RKO (cell line): Measurements from ENCODE around the gene BTRC.

Source experiments
- DNase-seq: peaks from one replicate; pipeline ENCODE4 v3.0.0-alpha.2; 2016; ENCODE audit warnings: low spot score

The BTRC gene

DNA sequence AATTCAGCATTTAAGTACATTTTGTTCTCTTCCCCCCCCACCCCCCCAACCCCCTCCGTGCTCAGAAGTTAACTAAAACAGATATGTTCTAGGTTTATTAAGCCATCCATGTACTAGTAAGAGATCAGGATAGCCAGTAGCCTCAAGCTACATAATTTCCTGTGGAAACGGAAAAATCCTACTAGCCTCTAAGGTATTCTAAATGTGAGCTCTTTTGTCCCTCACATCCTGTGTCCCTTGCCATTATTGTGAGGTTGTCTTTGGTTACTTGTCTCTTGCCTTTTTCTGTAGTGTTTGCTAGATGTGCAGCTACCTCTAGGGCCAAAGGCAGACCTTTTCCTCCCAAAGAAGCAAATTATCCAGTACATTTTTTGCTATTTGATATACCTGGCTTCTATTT, 92.1 kb downstream of the BTRC start:
- no peak for DNase-seq

DNA sequence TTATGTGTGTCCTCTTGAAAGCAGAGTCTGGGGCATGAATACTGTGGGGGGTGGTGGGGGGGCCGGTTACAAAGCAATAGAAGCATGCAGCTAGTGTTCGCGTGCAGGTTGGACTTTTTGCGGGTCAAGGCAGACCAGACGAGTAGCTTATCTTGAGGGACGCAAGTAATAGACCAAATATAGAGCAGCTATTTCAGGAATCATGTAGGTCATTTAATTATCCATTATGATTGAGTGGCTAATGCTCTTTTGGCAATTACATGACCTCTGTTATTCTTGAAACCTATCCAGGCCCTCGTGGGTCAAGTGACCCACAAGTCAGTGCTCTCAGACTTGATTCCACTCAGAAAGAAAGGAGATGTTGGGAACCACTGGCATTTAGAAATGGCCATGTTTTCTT, 93.0 kb downstream of the BTRC start:
- DNase-seq: no peak

DNA sequence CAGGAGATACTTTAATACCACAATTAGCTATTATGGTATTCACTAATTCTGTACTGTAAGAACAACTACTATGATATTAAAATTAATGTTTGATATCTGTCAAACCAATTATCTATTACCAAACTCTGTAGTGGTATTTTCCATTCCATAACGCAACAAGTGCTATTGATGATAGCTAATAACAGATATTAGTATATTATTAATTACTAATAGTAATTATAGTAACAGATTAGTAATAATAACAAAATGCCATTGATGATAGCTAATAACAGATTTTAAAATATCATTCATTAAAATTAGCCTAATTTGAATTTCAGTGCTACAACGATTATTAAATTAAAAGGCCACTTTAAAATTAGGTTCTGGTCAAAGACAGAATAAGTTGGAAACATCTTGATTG, 93.5 kb downstream of the BTRC start:
- no peak for DNase-seq

DNA sequence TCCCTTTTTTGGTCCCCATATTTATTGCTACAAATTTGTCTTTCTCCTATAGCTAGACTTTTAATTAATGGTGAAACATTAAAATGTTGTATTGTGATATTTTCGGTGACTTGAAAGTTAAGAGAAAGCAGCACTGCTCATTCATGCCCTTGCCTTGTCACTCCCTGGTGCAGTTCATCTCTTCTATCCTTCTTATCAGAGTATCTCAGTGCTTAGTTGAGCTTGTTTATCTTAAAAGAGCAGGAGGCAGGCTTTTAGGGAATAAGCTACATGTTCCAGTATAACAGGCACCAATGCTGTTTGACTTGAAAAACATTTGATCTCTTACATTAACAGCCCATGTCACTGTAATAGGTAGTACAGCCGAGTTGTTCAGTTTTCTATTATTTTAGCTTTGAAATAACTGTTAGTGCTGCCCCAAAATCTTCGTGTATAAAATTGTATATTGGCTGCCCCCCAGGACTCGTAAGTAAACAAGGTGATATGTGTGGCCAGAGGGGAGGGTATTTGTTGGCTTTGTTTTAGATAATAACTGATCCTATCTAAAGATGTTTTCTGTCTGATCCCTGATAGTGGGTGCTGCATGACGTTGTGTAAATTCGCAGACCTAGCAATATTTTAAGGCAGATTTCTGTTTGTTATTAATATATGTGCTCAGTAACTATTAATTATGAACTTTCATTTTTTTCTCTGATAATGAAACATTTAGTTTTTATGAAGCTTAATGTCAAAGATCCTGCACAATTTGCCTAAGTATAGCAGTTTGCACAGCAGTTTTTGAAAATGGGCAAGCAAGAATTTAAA, 96.5 kb downstream of the BTRC start:
- no peak for DNase-seq

DNA sequence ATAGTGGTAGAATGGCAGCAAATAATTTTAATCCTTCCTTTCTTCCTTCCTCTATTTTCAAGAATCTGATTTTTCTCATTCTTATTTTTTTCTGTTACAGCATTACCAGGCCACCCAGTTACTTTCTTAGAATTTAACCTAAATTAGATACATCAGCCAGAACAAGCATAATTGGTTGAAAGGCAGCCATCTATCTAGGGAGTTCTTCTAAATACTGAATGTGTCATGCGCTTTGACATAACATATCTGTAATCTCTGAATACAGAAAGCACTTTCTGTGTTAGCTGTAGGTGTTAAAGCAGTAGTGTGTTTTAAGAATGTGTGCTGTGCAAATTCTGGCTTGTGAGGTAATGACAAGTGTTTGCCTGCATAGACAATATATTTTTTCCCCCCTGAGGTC, 97.3 kb downstream of the BTRC start:
- DNase-seq: no peak

DNA sequence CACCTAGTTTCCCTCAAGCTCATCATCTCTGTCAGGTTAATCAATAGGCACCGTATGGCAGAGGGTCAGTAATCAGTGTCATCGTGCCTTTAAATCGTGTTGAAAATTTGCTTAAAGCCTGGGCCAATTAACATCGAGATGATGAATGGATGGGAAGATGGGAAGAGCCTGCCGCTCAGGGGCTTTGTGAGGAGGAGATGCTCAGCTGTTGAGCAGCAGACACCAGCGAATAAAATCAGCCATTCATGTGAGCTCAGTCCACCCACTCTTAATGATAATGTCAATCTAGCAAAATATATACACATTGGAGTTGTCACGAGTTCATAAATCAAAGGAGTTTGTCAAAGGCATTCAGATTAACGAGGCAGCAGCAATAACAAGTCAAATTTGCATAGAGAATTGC, 97.7 kb downstream of the BTRC start:
- no peak for DNase-seq

DNA sequence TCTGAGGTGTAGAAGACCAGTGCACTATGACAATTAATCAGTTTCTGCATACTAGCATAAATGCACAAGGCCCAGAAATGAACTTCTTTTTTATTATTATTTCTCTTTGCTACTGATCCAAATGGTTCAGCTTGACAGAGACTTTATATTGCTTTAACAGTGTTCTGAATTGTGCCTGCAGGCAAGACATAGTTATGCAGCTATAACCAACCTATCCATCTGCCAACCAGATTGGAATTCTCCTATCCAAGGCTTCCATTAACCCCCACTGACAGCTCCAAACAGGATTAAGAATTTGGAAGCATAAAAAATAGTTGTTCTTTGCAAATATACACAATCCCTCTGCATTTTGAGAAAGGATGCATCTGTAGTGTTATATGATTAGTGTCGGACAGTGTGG, 98.2 kb downstream of the BTRC start:
- DNase-seq: no peak

DNA sequence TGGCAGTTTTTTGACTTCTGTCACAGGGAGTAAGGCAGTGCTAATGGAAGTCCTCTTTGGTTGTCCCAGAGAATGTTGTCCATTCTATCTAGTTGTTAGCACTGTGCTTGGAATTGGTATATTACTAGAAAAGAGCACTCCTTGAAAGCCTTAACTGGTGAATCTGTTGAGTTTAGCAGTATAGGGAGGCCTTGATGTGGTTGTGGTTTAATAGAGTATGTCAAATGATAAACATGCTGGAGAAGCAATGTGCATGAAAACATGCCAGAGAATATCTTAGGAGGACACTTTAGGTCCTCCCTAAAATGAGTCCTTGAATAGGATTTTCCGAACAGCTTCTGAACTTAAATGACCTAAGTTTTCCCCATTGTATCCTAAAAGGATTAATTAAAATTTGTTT, 98.6 kb downstream of the BTRC start:
- no peak for DNase-seq

DNA sequence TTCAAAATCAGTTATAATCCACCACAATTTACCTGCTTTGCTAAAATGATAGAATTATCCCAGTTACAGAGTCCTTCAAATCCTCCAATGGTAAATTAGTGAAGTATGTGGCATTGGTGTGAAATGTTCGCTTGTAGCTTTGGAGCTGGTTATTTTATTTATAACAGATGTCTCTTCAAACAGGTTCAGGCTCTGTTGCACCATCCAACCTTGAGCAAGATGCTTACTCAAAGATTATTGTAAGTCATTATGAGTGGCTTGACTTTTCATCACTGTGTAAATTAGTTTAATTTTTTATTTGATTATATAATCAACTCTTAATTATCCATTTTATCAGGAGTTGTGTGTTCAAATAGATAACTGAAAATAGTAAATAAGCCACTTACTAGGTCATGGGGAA, 99.4 kb downstream of the BTRC start:
- DNase-seq: no peak

DNA sequence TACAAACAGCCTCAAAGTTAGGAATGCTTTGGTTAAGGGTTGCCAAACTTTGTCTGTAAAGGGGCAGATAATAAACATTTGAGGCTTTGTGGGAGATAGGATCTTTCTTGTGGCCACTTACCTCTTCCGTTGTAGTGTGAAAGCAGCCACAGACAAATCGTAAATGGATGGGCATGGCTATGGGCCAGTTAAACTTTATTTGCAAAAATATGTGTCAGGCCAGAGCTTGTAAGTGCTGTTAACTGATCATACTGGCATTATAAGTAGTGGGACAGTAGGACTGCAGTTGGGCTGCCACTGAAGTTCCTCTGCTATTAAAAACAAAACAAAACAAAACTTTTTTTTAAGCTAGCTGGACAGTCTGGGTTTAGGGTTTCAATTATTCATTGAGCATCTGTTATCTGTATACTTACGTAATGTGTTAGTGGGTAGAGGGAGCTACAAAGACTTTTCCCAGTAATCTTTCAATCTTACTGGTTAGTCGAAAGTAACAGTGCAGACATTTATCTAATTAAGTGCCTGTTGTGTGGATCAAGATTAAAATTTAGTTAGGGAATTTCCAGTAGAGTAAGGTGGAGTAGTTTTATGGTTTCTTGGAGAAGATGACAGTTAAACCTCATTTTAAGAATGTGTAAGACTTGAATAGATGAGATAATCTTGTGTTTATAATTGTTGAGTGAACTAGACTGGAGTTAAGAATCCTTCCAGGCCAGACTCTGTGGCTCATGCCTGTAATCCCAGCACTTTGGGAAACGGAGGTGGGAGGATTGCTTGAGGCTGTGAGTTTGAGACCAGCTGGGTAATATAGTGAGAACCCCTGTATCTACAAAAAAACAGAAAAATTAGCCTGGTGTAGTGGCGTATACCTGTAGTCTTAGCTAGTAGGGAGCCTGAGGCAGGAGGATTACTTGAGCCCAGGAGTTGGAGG, 100.1 kb downstream of the BTRC start:
- no peak for DNase-seq

DNA sequence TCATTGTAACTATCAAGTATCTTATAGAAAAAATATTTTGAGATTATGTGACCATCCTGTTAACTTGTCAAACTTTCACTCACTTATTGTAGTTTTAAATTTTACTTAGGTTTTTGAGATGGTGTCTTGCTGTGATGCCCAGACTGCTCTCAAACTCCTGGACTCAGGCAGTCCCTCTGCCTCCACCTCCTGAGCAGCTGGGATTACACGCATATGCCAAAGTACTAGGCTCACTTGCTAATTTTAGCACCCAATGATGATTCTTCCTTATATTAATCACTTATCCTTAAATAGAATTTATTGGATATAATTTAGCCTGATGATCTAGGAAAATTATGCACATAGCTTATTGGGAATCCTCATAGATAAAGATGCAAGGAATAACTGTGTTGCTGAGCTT, 104.9 kb downstream of the BTRC start:
- DNase-seq: no peak

DNA sequence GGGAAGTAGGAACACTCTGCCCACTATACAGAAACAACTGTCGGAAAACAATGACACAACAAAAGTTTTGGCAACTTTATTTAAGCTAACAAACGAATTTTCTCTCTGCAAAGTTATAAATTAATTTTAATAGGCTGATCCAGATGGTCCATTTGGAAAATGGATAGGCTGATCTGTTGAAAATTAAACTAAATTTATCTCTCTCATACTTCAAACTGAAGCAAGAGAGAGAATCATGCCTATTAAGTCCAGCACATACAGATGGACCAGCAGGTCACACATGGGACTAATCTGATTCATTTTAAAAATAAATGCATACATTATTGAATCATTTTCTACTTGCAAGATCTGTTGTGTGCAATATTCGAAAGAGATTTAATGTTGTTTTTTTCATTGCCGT, 110.1 kb downstream of the BTRC start:
- DNase-seq: no peak

DNA sequence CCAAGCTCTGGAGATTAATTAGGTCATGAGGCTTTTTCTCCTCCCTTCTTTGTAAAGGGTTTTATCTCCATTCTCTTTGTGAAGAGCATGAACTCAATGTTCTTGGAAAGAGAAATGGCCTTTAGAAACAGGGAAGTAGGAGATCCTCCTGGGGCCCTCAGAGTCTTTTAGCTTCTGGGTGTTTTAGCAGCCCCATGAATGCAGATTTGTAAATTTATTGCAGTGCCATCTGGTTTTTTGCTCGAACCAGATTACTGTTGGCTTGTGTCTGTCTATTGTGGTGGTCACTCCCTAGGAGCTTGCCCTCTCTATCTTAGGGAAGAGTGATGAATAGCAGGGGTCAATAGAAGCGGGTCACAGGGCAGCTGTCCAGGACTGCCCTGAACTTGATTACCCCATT, 110.6 kb downstream of the BTRC start:
- no peak for DNase-seq

DNA sequence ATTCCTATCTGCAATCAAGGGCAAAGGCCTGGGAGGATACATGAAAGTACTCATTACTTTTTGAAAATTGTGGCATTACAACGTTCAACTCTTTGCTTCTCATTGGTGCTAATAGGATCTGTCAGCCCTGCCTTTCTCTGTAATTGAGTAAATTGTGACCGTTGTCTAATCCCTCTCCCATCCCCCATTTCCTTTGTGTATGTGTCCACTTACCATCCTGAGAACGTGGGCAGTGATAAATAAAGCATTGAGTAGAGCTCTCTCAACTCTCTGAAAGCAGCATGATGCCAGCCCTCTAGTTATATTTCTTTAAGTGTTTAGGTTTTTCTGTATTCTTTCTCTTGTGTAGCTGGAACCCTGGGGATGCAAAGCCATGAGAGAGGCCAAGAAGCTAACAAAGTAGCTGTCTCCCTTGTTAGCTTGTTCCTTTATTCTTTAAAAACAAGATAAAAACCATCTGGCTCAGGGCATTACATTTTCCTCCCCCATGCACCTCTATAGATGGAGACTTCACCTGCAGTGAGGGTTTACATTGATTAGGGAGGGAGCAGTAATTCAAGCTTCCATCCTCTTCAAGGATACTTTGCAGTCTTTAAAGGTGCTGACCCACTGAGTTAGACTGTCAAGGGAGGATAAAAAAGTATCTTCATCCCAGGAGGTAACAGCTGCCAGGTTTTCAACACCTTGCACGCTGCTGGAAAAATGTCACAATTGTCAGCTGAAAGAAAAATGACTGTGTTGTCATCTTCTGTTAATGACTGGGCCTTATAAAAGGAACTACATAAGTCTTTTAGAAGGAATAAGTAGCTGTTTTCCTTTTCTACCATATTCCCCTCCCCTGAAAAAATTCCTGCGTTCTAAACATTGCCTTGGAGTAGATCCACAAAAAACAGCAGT, 112.3 kb downstream of the BTRC start:
- no peak for DNase-seq

DNA sequence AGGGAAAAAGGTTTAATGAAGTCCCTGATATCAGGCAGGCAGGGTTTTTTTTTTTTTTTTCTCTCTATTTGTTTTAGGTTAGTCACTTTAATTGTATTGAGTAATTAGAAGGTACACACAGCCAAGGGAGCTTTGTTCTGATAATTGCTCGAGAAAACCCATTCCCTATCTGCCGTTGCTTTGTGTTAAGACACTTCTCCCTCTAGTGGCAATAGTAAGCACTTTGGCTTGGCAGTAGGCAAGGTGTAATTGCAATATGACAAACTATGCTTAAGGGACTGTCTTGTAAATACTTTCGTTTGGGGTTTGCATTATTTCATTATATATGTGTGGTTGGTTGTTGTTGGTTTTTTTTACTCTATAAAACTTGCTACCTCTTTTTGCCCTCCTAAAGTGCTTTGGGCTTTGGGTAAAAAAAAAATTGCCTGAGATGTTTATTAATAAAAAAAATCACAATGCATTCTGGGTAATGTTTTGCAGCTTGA, 113.4 kb downstream of the BTRC start:
- DNase-seq: peak; percentile 88

DNA sequence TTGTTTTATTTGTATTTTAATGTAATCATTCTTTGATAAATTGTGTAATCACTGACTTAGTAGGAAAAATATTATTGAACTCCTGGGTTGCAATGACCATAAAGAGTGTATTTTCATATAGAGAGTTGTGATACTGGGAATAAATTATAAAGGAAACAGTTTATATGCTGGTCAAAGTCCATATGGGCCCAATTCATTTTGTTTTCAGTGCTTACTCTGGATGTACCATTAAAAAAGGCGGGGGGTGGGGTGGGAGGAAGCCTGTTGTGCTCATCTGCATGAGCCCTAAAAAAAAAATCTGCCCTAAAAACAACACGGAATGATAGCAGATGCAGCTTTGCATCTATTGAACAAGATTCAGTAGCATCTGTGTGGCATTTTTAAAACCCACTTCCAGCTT, 114.2 kb downstream of the BTRC start:
- no peak for DNase-seq

DNA sequence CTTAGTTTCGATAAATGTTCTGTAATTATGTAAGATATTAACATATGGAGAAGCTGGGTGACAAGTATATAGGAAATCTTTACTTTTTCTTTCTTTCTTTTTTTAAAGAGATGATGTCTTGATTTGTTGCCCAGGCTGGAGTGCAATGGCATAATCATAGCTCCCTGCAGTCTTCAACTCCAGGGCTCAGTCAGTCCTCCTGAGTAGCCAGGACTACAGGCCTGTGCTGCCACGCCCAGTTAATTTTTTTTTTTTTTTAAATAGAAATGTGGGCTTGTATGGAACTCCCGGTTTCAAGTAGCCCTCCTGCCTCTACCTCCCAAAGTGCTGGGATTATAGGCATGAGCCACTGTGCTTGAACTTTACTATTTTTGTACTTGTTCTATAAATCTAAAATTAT, 122.4 kb downstream of the BTRC start:
- DNase-seq: no peak

DNA sequence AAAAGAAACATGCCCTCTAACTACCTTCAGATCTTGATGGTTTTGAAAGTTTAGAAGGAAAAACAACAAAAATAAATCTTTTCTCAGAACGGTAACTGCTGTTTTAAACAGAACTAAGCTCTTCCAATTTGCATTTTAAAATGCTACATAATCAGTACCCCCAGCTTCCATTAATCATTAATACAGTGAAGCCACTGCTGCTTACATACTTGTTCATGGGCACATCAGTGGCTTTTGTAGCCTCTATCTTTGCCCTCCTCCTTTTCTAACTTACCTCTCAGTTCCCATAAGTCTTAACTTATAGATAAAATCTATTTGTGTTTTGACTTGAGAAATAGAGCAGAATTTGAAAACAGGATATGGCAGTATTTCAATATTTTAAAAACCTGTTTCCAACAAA, 125.0 kb downstream of the BTRC start:
- DNase-seq: no peak

DNA sequence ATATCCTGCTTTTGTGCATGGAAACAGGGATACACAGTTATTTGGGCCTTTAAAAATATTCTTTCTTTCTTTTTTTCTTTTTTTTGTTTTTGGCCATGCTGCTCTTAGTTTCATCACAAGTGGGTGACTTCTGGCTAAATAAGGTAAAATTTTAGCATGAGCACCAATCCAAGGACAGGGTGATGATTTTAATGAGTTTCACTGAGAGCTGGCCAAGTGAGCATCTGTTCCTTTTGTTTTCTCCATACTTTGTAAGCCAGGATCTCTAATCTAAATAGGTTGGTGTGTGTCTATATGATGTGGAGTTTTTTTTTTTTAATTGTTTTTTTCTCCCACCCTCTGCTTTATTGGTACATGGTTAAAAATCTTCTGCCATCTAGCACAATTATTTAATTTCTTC, 127.3 kb downstream of the BTRC start:
- no peak for DNase-seq

DNA sequence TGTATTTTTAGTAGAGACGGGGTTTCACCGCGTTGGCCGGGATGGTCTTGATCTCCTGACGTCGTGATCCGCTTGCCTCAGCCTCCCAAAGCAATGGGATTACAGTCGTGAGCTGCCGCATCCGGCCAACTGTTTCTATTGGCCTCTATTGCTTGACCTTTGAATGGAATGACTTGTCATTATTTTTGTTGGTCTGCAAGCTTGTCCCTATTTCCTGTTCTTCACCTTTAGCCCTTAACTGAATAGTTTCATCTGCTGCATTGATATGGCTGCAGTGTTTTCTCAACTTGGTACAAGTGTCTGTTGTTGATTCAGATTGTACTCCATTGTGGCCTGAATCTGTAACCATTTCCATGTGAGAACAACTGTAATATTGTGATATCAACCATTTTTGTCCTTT, 128.6 kb downstream of the BTRC start:
- DNase-seq: no peak

DNA sequence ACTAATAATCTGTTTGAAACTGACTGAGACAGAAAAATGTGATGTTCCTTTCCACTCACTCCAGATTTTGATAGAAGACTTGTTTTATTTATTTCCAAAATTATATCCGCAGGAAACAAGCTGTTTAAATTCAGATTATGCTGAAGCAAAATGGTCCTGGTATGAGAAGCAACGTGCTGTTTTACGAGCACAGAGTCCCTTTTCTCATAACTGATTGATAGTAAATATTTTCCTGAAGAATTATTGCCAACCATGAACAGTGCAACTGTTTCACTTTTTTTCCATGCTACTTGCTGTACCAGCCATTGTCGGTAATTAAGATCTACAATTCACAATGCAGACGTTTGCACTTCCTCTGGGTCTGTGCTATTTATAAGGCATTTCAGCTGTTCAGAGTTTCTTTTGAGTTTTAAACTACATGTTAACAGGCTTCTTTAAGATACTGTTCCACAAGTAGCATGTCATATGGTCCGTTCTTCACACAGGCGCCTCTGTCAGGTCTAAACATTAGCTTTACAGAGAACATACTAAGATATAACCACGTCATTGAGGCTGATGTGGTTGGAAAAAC, 130.3 kb downstream of the BTRC start:
- DNase-seq: no peak

DNA sequence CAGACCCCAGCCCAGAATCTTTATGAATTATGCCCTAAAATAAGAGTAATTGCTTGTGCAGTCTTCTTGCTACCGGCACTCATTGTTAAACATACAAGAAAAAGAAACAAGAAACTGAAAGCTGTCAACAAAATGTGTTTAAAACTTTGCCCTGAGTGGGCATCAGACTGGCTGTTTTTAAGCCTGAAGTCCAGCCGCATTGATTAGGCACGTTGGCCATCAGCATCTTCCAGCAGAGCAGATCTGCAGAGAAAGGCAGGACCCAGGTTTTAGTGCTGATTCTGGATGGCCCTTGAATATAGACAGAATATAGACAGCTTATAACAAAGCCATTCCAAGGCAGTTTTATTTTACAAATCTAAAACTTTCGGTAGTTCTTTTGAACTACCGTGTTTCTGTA, 131.2 kb downstream of the BTRC start:
- DNase-seq: no peak
